GM19455 (cell line): ENCODE results near the gene PRDM16.

Experiments used
- ATAC-seq: cut with Tn5 transposase; IDR thresholded peaks from one replicate; pipeline ENCODE4 v1.9.1; 2021; ENCODE audit not compliant: unreplicated experiment

The PRDM16 gene

GRCh38 chr1:3464649-3465025 is 395.6 kb downstream of the PRDM16 start:
- no peak for ATAC-seq

- no peak for ATAC-seq
Measured at GRCh38 chr1:3465091-3465934, 396.3 kb downstream of the PRDM16 start.

- ATAC-seq, result no peak
Measured at GRCh38 chr1:3465935-3466321, 396.9 kb downstream of the PRDM16 start.

GRCh38 chr1:3466366-3467075 is 397.5 kb downstream of the PRDM16 start:
- ATAC-seq, result no peak

- ATAC-seq, result no peak
Measured at GRCh38 chr1:3467096-3468036, 398.4 kb downstream of the PRDM16 start.

- no peak for ATAC-seq
Measured at GRCh38 chr1:3468236-3469103, 399.5 kb downstream of the PRDM16 start.

GRCh38 chr1:3469104-3469848 is 400.3 kb downstream of the PRDM16 start:
- ATAC-seq, result no peak

GRCh38 chr1:3469849-3470649 is 401.0 kb downstream of the PRDM16 start:
- no peak for ATAC-seq

- no peak for ATAC-seq
Measured at GRCh38 chr1:3470650-3471355, 401.8 kb downstream of the PRDM16 start.

- no peak for ATAC-seq
Measured at GRCh38 chr1:3471356-3472087, 402.5 kb downstream of the PRDM16 start.

GRCh38 chr1:3472088-3472850 is 403.3 kb downstream of the PRDM16 start:
- ATAC-seq, result no peak

- no peak for ATAC-seq
Measured at GRCh38 chr1:3472906-3473305, 403.9 kb downstream of the PRDM16 start.

- ATAC-seq, result no peak
Measured at GRCh38 chr1:3473381-3473844, 404.4 kb downstream of the PRDM16 start.

GRCh38 chr1:3474016-3474415 is 405.0 kb downstream of the PRDM16 start:
- no peak for ATAC-seq

GRCh38 chr1:3474421-3474820 is 405.4 kb downstream of the PRDM16 start:
- no peak for ATAC-seq

GRCh38 chr1:3475839-3476573 is 407.0 kb downstream of the PRDM16 start:
- no peak for ATAC-seq
